ENCODE measurements around the gene GSS. TPM values are rescaled to one million over a fixed set of nuclear protein-coding genes. Genes with fewer than 3 reads are reported as not detected.

The GSS gene
- polyA plus RNA-seq (2013, experiment 1 of 2) = 40.8 TPM
- polyA plus RNA-seq (2013, experiment 2 of 2) = 38.6 TPM

- H2BK120ac ChIP-seq (ENCODE audit: low read depth, low read length) = peak within 1 kb of the TSS; percentile 52
- H2BK15ac ChIP-seq (ENCODE audit: low read depth, poor library complexity, severe bottlenecking) = peak within 1 kb of the TSS; percentile 39
- peak within 1 kb of the TSS in 1 of 2 experiments; percentile 45 for H2BK12ac ChIP-seq (ENCODE audit: low read length in 2 of 2)
- H3K79me1 ChIP-seq (replicated peaks; ENCODE audit: low read length, poor library complexity, severe bottlenecking) = peaks cover 4% of the 10 kb centered on the region
- peak within 1 kb of the TSS; percentile 97 for H3K9ac ChIP-seq (ENCODE audit: low read length)
- H3K14ac ChIP-seq (ENCODE audit: low read length in 2 of 2) = peak within 1 kb of the TSS in 1 of 2 experiments; percentile 13
- no peak within 1 kb of the TSS for H3K23ac ChIP-seq (ENCODE audit: low read length in 2 of 2)
- peak within 1 kb of the TSS; percentile 89 for H4K8ac ChIP-seq (ENCODE audit: low read length)
- H3K9me3 ChIP-seq (ENCODE audit: control insufficient read depth, low read length) = no peaks in the 10 kb centered on the region
- H3K18ac ChIP-seq (ENCODE audit: low read depth in 1 of 2, low read length in 2 of 2) = peak within 1 kb of the TSS; percentile 75 to 91
- peak; percentile 96 for DNase-seq
- peak within 1 kb of the TSS; percentile 99 for H3K27ac ChIP-seq (ENCODE audit: low read length, poor library complexity, severe bottlenecking)
- peak within 1 kb of the TSS; percentile 93 for H2AK5ac ChIP-seq (ENCODE audit: low read length, severe bottlenecking)
- H3K4ac ChIP-seq (ENCODE audit: low read depth in 1 of 2, low read length in 2 of 2) = peak within 1 kb of the TSS; percentile 1 to 71
- under 1% methylated on average over 62 of the region's 62 CpGs for WGBS
- peaks cover 0 to 17% of the 10 kb centered on the region in 2 experiments for H3K36me3 ChIP-seq (ENCODE audit: control insufficient read depth in 1 of 2, insufficient read depth in 2 of 2, low read depth in 1 of 2, low read length in 2 of 2)
- H3K27me3 ChIP-seq (ENCODE audit: control insufficient read depth in 1 of 2, insufficient read depth in 1 of 2, low read length in 2 of 2) = no peaks in the 10 kb centered on the region
- H4K91ac ChIP-seq (ENCODE audit: low read length) = peak within 1 kb of the TSS; percentile 84
- H2BK5ac ChIP-seq (ENCODE audit: low read depth, low read length, poor library complexity, severe bottlenecking) = peak within 1 kb of the TSS; percentile 19
- H3K4me3 ChIP-seq (ENCODE audit: insufficient read depth in 1 of 2, low read depth in 1 of 2, low read length in 2 of 2) = peak within 1 kb of the TSS; percentile 60 to 86
- H2AFZ ChIP-seq (ENCODE audit: low read depth, low read length) = peak within 1 kb of the TSS; percentile 66
- H3K4me1 ChIP-seq (ENCODE audit: control insufficient read depth, insufficient read depth, low read depth, low read length) = peaks cover 7% of the 10 kb centered on the region
- peak within 1 kb of the TSS; percentile 82 for H3K4me2 ChIP-seq (ENCODE audit: low read length, poor library complexity, severe bottlenecking)
Observed at GRCh38 chr20:34955231-34956040, at the start of gene GSS, which contains the start of gene MYH7B. Gene GSS (minus strand): TSS chr20:34955806. CDS start chr20:34951852, 3,954 bp downstream. Gene MYH7B (plus strand): TSS chr20:34955868. CDS start chr20:34978006, 22,138 bp downstream.

GRCh38 chr20:35004749-35005462, 49.3 kb upstream of the GSS start:
- Histone ChIP-seq H4K91ac (ENCODE audit: low read length) (no peak overlapping the region), H4K8ac (ENCODE audit: low read length) (no peak overlapping the region), H3K23ac (ENCODE audit: low read length in 2 of 2) (no peak overlapping the region), H2BK120ac (ENCODE audit: low read depth, low read length) (no peak overlapping the region), H3K4me2 (ENCODE audit: low read length, poor library complexity, severe bottlenecking) (no peak overlapping the region), H3K9me3 (ENCODE audit: control insufficient read depth, low read length) (no peaks in the 10 kb centered on the region), H3K27ac (ENCODE audit: low read length, poor library complexity, severe bottlenecking) (no peak overlapping the region), H3K4me3 (ENCODE audit: insufficient read depth in 1 of 2, low read depth in 1 of 2, low read length in 2 of 2) (no peak overlapping the region), H3K36me3 (ENCODE audit: control insufficient read depth in 1 of 2, insufficient read depth in 2 of 2, low read depth in 1 of 2, low read length in 2 of 2) (peaks cover 97 to 100% of the 10 kb centered on the region in 2 experiments), H3K18ac (ENCODE audit: low read depth in 1 of 2, low read length in 2 of 2) (no peak overlapping the region), H3K79me1 (replicated peaks; ENCODE audit: low read length, poor library complexity, severe bottlenecking) (peaks cover 47% of the 10 kb centered on the region), H2AK5ac (ENCODE audit: low read length, severe bottlenecking) (no peak overlapping the region), H3K27me3 (ENCODE audit: control insufficient read depth in 1 of 2, insufficient read depth in 1 of 2, low read length in 2 of 2) (no peaks in the 10 kb centered on the region), H3K14ac (ENCODE audit: low read length in 2 of 2) (no peak overlapping the region), H3K4ac (ENCODE audit: low read depth in 1 of 2, low read length in 2 of 2) (no peak overlapping the region), H3K9ac (ENCODE audit: low read length) (no peak overlapping the region), H3K4me1 (ENCODE audit: control insufficient read depth, insufficient read depth, low read depth, low read length) (peaks cover 13% of the 10 kb centered on the region), H2BK15ac (ENCODE audit: low read depth, poor library complexity, severe bottlenecking) (no peak overlapping the region), H2BK5ac (ENCODE audit: low read depth, low read length, poor library complexity, severe bottlenecking) (no peak overlapping the region), H2BK12ac (ENCODE audit: low read length in 2 of 2) (no peak overlapping the region), H2AFZ (ENCODE audit: low read depth, low read length) (no peak overlapping the region)
- WGBS = 94% methylated on average over 20 of the region's 20 CpGs
- no peak for DNase-seq

GRCh38 chr20:35004051-35004725, 48.6 kb upstream of the GSS start:
- Histone ChIP-seq H4K8ac (ENCODE audit: low read length) (no peak overlapping the region), H3K4ac (ENCODE audit: low read depth in 1 of 2, low read length in 2 of 2) (no peak overlapping the region)
- no peak for DNase-seq

More at GRCh38 chr20:35004051-35004725, 48.6 kb upstream of the GSS start:
- 95% methylated on average over 18 of the region's 18 CpGs for WGBS
- Histone ChIP-seq H2BK15ac (ENCODE audit: low read depth, poor library complexity, severe bottlenecking) (no peak overlapping the region), H3K27ac (ENCODE audit: low read length, poor library complexity, severe bottlenecking) (no peak overlapping the region), H3K4me1 (ENCODE audit: control insufficient read depth, insufficient read depth, low read depth, low read length) (peaks cover 11% of the 10 kb centered on the region), H3K23ac (ENCODE audit: low read length in 2 of 2) (no peak overlapping the region), H3K36me3 (ENCODE audit: control insufficient read depth in 1 of 2, insufficient read depth in 2 of 2, low read depth in 1 of 2, low read length in 2 of 2) (peaks cover 97 to 99% of the 10 kb centered on the region in 2 experiments), H3K79me1 (replicated peaks; ENCODE audit: low read length, poor library complexity, severe bottlenecking) (peaks cover 44% of the 10 kb centered on the region), H2AK5ac (ENCODE audit: low read length, severe bottlenecking) (no peak overlapping the region), H3K14ac (ENCODE audit: low read length in 2 of 2) (no peak overlapping the region), H2AFZ (ENCODE audit: low read depth, low read length) (no peak overlapping the region), H4K91ac (ENCODE audit: low read length) (no peak overlapping the region), H3K9ac (ENCODE audit: low read length) (no peak overlapping the region), H2BK120ac (ENCODE audit: low read depth, low read length) (no peak overlapping the region), H2BK12ac (ENCODE audit: low read length in 2 of 2) (no peak overlapping the region), H3K18ac (ENCODE audit: low read depth in 1 of 2, low read length in 2 of 2) (no peak overlapping the region), H3K4me2 (ENCODE audit: low read length, poor library complexity, severe bottlenecking) (no peak overlapping the region), H3K4me3 (ENCODE audit: insufficient read depth in 1 of 2, low read depth in 1 of 2, low read length in 2 of 2) (no peak overlapping the region), H3K27me3 (ENCODE audit: control insufficient read depth in 1 of 2, insufficient read depth in 1 of 2, low read length in 2 of 2) (no peaks in the 10 kb centered on the region), H3K9me3 (ENCODE audit: control insufficient read depth, low read length) (no peaks in the 10 kb centered on the region), H2BK5ac (ENCODE audit: low read depth, low read length, poor library complexity, severe bottlenecking) (no peak overlapping the region)

Data from mesenchymal stem cell (in vitro differentiated cells and primary cell).